NCI-H128 (cell line): ENCODE data around the gene NOX4.
"Not testable (repeated sequence)": the region's sequence is repeated elsewhere in the genome, so short reads cannot be mapped to it uniquely, and the experiment has no call there.

ENCODE experiments used
- DNase-seq: peaks from one replicate; lab custom pipeline; 2025; ENCODE audit not compliant: unreplicated experiment; lab: John Stamatoyannopoulos, UW

The NOX4 gene

DNA sequence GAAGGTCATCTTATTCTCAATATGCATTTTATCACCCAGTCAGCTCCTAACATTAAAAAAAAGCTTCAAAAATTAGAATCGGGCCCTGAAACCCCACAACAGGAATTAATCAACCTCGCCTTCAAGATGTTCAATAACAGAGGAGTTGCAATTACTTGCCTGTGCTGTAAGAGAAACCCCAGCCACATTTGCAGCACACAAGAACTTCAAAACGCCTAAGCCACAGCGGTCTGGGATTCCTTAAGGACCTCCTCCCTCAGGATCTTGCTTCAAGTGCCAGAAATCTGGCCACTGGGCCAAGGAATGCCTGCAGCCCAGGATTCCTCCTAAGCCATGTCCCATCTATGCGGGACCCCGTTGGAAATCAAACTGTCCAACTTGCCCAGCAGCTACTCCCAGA is 108.2 kb downstream of the NOX4 start:
- DNase-seq: not testable (repeated sequence)

DNA sequence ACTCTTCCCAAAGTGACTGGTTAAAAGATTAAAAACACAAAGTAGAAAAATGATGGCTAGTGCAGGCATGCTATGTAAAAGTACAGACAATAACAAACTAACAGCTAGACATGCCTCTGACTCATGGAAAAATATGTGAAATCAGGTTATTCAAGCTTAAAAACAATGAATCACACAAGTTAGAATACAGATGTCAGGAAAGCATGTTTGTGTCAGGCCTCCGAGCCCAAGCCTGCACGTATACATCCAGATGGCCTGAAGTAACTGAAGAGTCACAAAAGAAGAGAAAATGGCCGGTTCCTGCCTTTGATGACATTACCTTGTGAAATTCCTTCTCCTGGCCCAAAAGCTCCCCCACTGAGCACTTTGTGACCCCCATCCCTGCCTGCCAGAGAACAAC is 110.1 kb downstream of the NOX4 start:
- no peak for DNase-seq

DNA sequence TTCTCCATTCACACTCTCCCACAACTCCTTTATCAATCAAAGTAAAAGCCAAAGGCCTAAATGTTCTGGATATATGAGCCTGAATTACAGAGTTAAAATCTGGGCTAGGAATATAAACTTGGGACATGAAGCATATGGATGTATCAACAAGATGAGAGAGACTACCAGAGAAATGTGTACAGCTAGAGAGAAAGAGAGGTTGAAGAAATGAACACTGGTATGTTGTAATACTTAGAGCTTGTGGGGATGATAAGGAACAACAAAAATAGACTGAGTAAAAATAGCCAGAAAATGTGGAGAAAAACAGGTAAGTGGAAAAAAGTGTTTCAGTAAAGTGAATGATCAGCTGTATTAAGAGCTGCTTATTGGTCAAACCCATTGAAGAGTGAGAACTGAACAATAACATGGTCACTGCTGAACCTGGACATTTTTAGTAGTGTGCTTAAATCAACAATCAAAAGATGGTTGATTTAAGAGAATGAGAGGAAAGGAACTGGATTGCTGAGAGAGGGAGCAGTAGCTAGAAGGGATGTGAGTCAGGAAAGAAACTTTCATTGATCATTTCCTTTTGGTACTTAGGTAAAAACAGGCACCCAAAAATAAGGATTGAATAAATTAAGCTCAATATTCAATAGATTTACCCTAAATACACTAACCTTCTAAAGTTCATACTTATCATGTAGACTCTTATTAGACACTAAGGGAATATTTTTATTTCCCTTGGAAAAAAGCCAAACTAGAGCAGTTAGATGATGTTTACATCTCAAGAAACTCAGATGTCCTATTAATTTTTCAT is 111.0 kb downstream of the NOX4 start:
- DNase-seq: not testable (repeated sequence)

DNA sequence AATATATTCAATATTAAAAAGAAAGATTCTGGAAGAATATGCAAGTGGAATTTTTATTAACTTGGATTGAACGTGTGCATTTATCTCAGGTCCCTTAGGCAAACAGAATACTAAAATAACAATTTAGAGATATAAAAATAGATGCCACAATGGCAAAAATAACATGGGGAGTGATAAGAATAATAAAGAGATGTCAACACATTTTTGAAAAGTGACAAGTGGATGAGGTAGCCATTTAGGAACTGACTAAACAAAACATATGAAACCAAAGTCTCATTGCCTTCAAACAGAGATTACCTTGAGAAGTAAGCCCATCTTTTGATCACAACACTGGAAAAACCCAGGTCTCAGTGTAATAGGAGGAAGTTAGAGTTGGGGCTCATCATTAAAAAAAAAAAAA is 112.2 kb downstream of the NOX4 start:
- not testable (repeated sequence) for DNase-seq

DNA sequence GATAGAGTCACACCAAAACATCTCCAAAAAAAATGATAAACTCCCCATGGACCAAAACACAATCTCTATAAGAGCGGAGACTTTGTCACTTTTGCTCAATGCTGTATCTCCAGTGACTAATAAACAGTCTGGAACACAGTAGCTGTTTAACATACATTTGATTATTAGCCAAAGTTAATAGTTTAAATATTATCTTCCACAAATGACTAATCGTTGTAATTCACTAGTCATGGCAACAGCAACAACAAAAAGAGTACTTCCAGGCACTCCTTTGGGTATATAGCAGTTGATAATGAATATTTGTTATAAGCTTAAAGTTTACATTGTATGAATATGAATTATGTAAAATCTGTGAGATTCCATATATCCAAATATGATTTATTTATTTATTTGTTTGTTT is 121.8 kb downstream of the NOX4 start:
- not testable (repeated sequence) for DNase-seq

DNA sequence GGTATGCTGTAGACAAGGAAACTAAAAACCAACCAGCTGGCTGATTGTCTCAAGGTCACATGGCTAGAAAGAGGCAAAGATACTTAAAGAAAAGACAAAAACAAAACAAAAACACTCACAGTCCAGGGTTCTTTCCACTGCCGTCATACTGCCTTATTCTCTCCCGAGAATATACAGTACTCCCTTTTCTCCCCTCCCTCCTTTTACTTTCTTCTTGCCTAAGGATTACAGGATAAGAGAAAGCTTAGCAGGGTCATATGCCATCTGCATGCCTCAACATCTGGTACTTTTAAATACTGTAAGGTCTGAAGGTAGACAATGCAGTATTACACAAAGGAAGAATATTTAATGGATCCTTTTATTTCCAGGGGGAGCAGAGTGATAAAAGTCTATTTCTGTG is 126.3 kb downstream of the NOX4 start:
- not testable (repeated sequence) for DNase-seq

DNA sequence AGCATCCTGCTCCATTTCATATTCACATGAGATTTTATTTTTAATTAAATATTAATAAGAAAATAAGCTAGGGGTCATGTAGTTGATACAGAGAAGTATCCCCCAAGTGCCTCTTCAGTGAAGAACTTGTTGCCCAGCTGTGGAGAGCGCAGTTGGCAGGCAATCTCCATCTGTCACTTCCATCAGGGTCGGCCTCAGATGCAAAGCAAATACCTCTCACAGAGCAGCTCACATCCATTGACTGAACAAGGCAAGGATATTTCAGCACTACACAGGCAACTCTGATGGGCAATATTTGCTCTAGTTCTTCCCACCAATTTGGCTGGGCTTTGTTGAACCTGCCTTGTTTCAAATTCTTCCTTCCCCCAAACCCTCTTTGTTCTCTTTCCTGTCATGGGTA is 129.4 kb downstream of the NOX4 start:
- no peak for DNase-seq

DNA sequence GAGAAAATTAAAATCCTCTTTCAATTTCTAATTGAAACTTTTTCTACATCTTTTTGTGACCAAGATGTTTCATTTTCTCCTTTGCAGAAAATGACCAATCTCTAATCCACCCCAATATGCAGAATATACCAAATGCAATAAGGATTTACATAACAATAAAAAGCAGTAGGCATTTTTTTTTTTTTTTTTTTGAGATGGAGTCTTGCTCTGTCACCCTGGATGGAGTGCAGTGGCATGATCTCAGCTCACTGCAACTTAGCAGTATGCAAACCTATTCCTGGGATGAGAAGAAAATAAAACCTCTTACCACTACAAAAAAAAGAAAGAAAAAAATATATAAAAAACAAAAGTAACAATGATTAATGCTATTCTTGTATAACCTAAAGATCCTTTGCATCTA is 132.0 kb downstream of the NOX4 start:
- not testable (repeated sequence) for DNase-seq

DNA sequence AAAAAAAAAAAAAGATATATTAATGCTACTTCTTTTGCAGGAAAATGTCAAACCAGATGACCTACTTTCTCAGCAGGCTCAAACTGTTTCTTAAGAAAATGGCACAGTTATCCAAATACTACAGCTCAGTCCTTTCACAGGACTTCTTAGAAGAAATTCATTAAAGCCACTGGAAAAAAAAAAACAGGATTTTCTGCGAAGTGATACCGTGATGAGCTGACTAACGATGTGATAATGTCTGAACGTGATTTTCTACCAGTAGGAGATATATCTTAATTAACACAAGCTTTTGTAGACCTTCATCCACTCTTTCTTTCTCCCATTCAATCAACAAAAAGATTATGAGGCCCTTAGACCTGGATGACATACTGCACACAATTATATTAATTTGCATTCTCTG is 132.4 kb downstream of the NOX4 start:
- DNase-seq: no peak

DNA sequence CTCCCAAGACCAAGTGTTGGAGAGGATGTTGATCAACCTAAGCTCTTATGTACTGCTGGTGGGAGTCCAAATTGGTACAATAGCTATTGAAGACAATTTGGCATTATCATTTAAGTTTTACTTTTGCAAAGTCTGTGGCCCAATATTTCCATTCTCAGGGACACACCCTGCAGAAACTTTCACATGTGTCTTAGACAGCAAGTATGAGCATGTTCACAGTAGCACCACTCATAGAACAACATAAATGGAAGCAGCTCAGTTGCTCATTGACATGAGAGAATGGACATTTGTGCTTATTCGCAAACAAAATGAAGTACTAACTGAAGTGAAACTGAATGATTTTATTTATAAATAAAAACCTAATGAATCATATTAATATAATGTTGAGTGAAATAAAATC is 135.5 kb downstream of the NOX4 start:
- no peak for DNase-seq

DNA sequence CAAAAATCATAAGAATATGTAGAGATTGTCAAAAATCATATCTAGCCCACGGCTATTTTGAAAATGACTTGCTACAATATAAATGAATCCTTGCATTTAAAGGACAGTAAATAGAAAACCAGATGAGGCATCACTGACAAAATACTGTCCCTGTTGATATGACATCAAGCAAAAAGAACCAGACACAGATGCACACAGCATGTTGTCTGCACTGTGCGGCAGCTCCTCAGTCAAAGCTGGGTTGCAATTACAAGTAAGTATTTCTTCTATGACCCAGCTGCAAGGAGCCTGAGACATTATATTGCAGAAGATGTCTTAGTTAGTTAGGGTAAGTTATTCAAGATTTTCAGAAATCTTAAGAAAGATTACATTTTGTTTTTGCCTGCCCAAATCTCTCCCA is 136.7 kb downstream of the NOX4 start:
- DNase-seq: not testable (repeated sequence)

DNA sequence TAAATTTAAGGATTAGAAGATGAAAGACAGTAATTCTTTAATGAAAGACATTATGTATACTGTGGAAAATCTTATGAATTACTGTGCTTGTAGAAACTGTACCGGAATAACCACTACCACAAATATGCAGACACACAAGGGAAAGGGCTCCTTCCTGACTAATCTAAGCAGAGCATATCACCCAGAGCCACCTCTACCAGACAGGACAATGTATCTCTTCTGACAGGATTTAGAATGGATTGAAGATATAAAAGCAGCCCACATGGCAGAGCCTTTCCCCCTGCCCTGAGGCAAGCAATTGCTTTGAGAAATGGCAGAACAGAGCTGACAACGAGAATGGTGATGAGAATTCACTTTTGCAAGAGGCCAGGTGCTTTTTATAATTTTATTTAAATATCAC is 144.1 kb downstream of the NOX4 start:
- no peak for DNase-seq

DNA sequence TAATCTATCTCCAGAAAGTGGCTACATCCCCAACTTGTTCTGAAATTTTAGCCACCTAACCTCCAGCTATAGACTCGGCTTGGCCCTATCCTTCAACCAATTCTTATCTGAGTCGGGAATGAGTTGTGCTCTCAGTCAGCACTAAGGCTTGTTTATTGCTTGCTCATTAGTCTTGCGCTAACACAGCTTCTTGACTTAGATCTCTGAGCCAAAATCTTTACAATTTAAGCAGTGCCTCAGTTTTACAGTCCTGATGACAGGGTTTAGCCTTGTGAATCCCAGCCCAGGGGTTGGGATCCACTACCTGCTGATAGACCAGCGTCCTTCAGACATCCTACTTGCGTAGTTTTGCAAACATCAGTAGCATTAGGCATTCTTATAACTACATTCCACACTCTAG is 144.6 kb downstream of the NOX4 start:
- DNase-seq: no peak

DNA sequence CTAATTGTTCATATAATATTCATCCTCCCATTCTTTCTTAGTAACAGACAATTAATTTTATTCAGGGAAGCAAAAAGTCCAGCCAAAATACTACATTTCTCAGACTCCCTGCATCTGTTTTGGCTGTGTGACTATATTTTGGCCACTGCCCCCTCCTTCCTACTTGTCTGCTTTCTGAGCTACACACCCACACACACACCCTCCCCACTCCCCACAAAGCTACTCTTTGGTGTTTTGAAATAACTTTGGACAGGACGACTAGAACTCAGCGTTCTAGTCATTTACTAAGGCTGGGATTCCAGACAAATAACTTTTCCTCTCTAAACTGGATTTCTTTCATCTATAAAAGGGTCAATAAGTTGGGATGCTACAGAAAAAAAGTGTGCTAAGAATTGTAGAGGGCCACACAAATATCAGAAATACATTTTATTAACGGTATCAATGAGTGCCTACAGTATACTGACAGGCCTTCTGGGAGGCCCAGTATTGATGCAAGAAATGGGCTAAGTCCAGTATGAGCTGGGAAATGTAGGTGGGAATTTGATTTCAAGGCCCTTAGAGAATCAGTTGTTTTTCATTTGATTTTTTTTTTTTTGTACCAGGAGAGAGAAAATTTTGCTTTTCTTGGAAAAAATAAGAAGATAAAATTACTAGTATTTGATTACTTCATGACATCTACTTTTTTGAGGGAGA is 148.1 kb downstream of the NOX4 start:
- not testable (repeated sequence) for DNase-seq

DNA sequence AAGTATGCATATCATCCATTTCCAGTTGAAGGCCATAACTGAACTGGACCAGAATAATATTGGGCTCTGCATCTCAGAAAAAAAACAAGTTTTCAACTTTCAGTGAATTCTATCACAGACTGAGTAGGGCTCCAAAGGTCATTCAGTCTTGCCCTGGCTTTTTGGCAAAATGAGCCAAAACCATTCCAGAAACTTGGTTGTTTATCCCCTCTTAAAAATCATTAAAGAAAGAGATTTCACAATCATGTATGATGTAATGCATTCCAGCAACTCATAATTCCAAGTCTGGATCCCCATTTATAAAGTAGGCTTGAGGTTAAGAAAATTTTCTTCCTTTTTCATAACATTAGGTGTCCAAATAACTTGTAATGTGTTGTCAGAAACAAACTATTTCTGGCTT is 150.7 kb downstream of the NOX4 start:
- DNase-seq: not testable (repeated sequence)

DNA sequence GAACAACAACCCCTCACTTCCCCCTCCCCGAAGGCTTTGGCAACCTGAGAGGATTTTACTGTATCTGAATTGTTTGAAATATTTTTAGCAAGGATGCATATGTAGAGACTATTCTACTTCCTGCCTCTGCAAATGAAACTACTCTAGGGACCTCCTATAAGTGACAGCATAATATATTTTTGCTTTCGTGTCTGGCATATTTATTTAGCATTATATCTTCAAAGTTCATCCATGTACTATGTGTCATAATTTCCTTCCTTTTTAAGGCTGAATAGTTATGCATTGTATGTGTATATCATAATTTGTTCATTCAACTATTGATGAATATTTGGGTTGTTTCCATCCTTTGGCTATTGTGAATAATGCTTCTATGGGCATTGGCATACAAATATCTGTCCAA is 153.1 kb downstream of the NOX4 start:
- DNase-seq: not testable (repeated sequence)

DNA sequence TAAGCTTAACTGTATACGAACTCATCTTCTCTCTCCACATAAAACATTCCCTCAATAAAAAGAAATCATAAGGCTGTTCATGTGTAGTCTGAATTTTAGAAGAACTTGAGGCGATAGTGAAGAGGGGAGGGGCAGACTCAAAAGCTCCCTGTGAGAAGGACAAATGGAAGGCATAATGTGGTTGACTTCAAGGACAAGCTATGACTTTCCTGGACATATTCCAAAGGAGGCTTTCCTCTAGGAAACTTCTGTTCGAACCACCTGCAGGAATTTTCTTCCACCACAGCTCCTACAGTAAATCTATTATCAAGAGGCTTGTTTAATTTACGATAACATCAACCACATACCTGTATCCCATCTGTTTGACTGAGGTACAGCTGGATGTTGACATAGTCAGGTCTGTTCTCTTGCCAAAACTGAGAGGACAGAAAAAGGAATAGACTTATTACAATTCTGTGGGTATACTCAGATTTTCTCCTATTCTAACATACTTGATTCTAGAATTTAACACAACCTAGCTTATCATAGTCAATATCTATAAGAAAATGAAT is 154.0 kb downstream of the NOX4 start:
- not testable (repeated sequence) for DNase-seq

DNA sequence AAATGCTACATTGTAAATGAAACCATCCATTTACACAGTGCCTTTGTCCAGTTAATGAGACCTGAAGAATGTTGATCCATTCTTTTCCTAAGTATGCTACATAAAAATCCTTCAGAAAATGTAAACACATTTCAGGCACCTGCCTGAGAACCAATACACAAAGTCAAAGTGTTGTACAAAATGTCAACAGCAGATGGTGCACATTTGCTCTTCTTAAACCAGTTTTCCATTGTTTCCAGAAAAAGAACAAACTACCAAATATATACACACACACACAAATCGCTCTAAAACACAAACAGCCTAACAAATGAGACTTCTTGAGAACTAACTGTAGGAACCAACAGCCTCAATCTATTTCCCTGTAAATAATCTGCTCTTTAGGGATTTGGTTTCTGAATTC is 157.5 kb downstream of the NOX4 start:
- not testable (repeated sequence) for DNase-seq

DNA sequence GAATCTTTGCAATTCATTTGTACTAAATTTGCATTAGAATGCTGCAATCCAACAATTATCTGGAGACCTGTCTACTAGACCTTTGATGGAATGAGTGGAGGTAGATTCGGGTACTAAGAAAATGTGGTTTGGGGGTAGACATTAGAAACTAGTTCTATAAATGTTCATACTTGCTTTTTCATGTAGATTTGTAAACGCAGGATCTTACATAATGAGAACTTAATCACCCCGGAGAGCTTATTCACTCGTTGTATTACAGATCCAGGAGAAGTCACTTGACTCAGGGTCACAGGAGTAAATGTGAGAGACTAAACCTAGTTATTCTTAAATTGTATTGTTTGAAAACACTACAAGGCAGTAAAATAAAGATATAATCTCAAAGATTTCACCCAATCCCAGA is 159.2 kb downstream of the NOX4 start:
- not testable (repeated sequence) for DNase-seq

DNA sequence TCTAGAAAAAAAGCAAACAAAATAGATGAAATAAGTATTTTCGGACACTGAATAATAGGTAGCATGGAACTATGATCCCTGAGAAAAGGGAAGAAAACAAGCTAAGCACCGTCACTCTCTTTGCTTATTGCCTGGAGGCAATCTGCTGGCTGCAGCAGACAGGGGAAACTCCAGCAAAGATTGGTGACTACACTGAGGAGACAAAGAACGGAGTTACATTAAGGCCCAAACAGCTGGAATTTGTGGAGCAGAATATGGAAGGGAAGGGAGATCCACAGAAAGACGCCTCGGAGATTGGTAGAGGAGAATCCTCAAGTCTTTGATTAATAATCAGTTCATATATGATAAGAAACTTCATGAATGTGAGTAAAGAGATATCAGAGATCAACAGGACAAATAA is 163.3 kb downstream of the NOX4 start:
- DNase-seq: no peak

DNA sequence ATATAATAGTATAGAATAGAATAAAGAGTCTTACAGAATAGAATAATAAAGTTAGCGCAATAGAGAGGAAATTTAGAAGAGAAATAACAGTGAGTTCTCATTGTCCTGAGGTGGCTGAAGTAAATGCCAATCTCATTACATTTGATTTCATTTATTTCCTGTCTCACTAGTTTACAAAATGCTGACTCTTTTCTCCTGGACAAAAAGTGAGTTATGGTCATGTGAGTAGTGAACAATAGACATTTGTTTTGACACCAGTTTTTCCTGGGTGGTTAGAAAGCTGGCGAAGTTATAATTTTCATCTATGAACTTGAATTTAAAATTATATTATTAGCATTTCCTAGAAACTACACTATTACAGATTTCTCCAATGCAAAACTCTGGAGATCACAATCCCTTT is 169.8 kb downstream of the NOX4 start:
- DNase-seq: no peak

DNA sequence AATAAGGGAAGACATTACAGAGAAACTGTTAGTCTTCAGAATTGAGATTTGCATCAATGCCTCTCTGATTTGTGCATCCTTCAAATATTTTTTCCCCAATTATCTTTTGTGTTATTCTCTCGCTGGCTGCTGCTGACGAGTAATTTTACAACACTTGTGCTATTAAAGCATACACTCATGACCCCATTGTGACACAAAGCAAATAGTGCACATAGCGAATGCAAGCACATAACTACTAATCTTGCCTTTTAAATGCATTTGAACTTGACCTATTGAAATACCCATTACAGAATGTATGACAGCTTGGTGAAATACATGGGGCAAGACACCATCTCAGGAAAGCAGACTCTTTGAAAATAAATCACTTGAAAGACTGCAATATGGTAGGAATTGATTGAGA is 180.6 kb downstream of the NOX4 start:
- DNase-seq: not testable (repeated sequence)
